Mesenchymal stem cell (in vitro differentiated cells and primary cell): ENCODE data around the gene AHRR.

Experiments
- DNase-seq: peaks from one replicate; pipeline ENCODE4 v3.0.0-alpha.2; 2013
- H2AFZ ChIP-seq: one replicate; pipeline ENCODE4 v1.6.1; 2013; ENCODE audit warnings: low read depth, mild to moderate bottlenecking, control low read depth, inconsistent platforms, low read length, moderate library complexity
- H2AK5ac ChIP-seq: 2 replicates; pipeline ENCODE4 v1.6.1; 2013; ENCODE audit warnings: low read length, moderate library complexity, mild to moderate bottlenecking, inconsistent platforms; ENCODE audit not compliant: severe bottlenecking
- H2BK120ac ChIP-seq: one replicate; pipeline ENCODE4 v1.6.1; 2013; ENCODE audit warnings: low read depth, mild to moderate bottlenecking, inconsistent platforms, low read length, moderate library complexity
- H2BK12ac ChIP-seq, 2 experiments: one replicate each; pipeline ENCODE4 v1.6.1; 2013; ENCODE audit warnings: inconsistent platforms in 2 of 2, low read length in 2 of 2, mild to moderate bottlenecking in 2 of 2, moderate library complexity in 2 of 2, control low read depth in 1 of 2
- H2BK15ac ChIP-seq: one replicate; pipeline ENCODE4 v1.6.1; 2013; ENCODE audit warnings: mild to moderate bottlenecking, low read depth, inconsistent platforms; ENCODE audit not compliant: poor library complexity, severe bottlenecking
- H2BK5ac ChIP-seq: 2 replicates; pipeline ENCODE4 v1.6.1; 2013; ENCODE audit warnings: low read depth, mild to moderate bottlenecking, low read length, control low read depth, inconsistent platforms; ENCODE audit not compliant: poor library complexity, severe bottlenecking
- H3K14ac ChIP-seq, 2 experiments: one replicate each; pipeline ENCODE4 v1.6.1; 2013; ENCODE audit warnings: inconsistent platforms in 2 of 2, low read length in 2 of 2, control low read depth in 1 of 2, mild to moderate bottlenecking in 1 of 2, moderate library complexity in 1 of 2
- H3K18ac ChIP-seq, 2 experiments: one replicate each; pipeline ENCODE4 v1.6.1; 2013; ENCODE audit warnings: inconsistent platforms in 2 of 2, low read length in 2 of 2, control low read depth in 1 of 2, low read depth in 1 of 2, mild to moderate bottlenecking in 1 of 2
- H3K23ac ChIP-seq, 2 experiments: one replicate each; pipeline ENCODE4 v1.6.1; 2013; ENCODE audit warnings: inconsistent platforms in 2 of 2, low read length in 2 of 2, mild to moderate bottlenecking in 2 of 2, moderate library complexity in 2 of 2, control low read depth in 1 of 2
- H3K27ac ChIP-seq: 2 replicates; pipeline ENCODE4 v1.5.1; 2013; ENCODE audit warnings: mild to moderate bottlenecking, moderate library complexity, low read length, control low read depth, inconsistent platforms; ENCODE audit not compliant: poor library complexity, severe bottlenecking
- H3K27me3 ChIP-seq, 2 experiments: 2 replicates each; pipeline versions ENCODE4 v1.6.1 to v1.7.0; 2013; ENCODE audit warnings: low read length in 2 of 2, mild to moderate bottlenecking in 2 of 2, moderate library complexity in 2 of 2, control low read depth in 1 of 2, inconsistent platforms in 1 of 2; ENCODE audit not compliant: control insufficient read depth in 1 of 2, insufficient read depth in 1 of 2
- H3K36me3 ChIP-seq, 2 experiments: 2 replicates each; pipeline versions ENCODE4 v1.6.1 to v1.7.0; 2013; ENCODE audit warnings: low read length in 2 of 2, control low read depth in 1 of 2, inconsistent platforms in 1 of 2, low read depth in 1 of 2, mild to moderate bottlenecking in 1 of 2; ENCODE audit not compliant: insufficient read depth in 2 of 2, control insufficient read depth in 1 of 2
- H3K4ac ChIP-seq, 2 experiments: one replicate each; pipeline ENCODE4 v1.6.1; 2013; ENCODE audit warnings: inconsistent platforms in 2 of 2, low read length in 2 of 2, mild to moderate bottlenecking in 2 of 2, moderate library complexity in 2 of 2, control low read depth in 1 of 2, low read depth in 1 of 2
- H3K4me1 ChIP-seq: 2 replicates; pipeline ENCODE4 v1.6.1; 2013; ENCODE audit warnings: low read depth, low read length, control low read depth; ENCODE audit not compliant: control insufficient read depth, insufficient read depth
- H3K4me2 ChIP-seq: 2 replicates; pipeline ENCODE4 v1.6.1; 2013; ENCODE audit warnings: low read length, mild to moderate bottlenecking, inconsistent platforms; ENCODE audit not compliant: poor library complexity, severe bottlenecking
- H3K4me3 ChIP-seq, 2 experiments: 2 replicates each; pipeline versions ENCODE4 v1.5.1 to v1.7.0; 2013; ENCODE audit warnings: low read length in 2 of 2, mild to moderate bottlenecking in 2 of 2, control low read depth in 1 of 2, low read depth in 1 of 2; ENCODE audit not compliant: insufficient read depth in 1 of 2
- H3K79me1 ChIP-seq: replicated peaks from 2 replicates; pipeline ENCODE4 v1.6.1; 2013; ENCODE audit warnings: mild to moderate bottlenecking, control low read depth, low read length, inconsistent platforms; ENCODE audit not compliant: poor library complexity, severe bottlenecking
- H3K9ac ChIP-seq: 2 replicates; pipeline ENCODE4 v1.7.0; 2013; ENCODE audit warnings: mild to moderate bottlenecking, low read length, moderate library complexity
- H3K9me3 ChIP-seq: 2 replicates; pipeline ENCODE4 v1.7.0; 2013; ENCODE audit warnings: mild to moderate bottlenecking, low read length; ENCODE audit not compliant: control insufficient read depth
- H4K8ac ChIP-seq: one replicate; pipeline ENCODE4 v1.6.1; 2013; ENCODE audit warnings: inconsistent platforms, mild to moderate bottlenecking, low read length, moderate library complexity
- H4K91ac ChIP-seq: one replicate; pipeline ENCODE4 v1.6.1; 2013; ENCODE audit warnings: mild to moderate bottlenecking, low read length, inconsistent platforms
- WGBS: methylation state at CpG from one replicate; pipeline ENCODE4 v1.1.7; 2013; ENCODE audit warnings: mixed read lengths; 5-methylcytosine and 5-hydroxymethylcytosine counted together

Gene AHRR

GRCh38 chr5:428219-428618 lies 106.7 kb downstream of the AHRR start:
- no peak overlapping the region for H2BK15ac ChIP-seq
- no peak overlapping the region for H3K14ac ChIP-seq
- 89% methylated on average over 9 of the region's 11 CpGs for WGBS
- peaks cover 3 to 49% of the 10 kb centered on the region in 2 experiments for H3K36me3 ChIP-seq
- H3K4me2 ChIP-seq: no peak overlapping the region
- H2AK5ac ChIP-seq: no peak overlapping the region
- no peak overlapping the region for H3K18ac ChIP-seq
- H3K9me3 ChIP-seq: no peaks in the 10 kb centered on the region
- no peaks in the 10 kb centered on the region for H3K27me3 ChIP-seq
- H2BK12ac ChIP-seq: peak overlapping the region in 1 of 2 experiments; percentile 6
- H3K23ac ChIP-seq: no peak overlapping the region
- H3K9ac ChIP-seq: no peak overlapping the region
- no peak overlapping the region for H2BK5ac ChIP-seq
- H3K4ac ChIP-seq: no peak overlapping the region
- no peak overlapping the region for H4K8ac ChIP-seq
- no peak overlapping the region for H2AFZ ChIP-seq
- peaks cover 41% of the 10 kb centered on the region for H3K4me1 ChIP-seq
- H3K4me3 ChIP-seq: no peak overlapping the region
- no peaks in the 10 kb centered on the region for H3K79me1 ChIP-seq
- H4K91ac ChIP-seq: no peak overlapping the region
- no peak for DNase-seq
- no peak overlapping the region for H3K27ac ChIP-seq
- H2BK120ac ChIP-seq: no peak overlapping the region

DNA sequence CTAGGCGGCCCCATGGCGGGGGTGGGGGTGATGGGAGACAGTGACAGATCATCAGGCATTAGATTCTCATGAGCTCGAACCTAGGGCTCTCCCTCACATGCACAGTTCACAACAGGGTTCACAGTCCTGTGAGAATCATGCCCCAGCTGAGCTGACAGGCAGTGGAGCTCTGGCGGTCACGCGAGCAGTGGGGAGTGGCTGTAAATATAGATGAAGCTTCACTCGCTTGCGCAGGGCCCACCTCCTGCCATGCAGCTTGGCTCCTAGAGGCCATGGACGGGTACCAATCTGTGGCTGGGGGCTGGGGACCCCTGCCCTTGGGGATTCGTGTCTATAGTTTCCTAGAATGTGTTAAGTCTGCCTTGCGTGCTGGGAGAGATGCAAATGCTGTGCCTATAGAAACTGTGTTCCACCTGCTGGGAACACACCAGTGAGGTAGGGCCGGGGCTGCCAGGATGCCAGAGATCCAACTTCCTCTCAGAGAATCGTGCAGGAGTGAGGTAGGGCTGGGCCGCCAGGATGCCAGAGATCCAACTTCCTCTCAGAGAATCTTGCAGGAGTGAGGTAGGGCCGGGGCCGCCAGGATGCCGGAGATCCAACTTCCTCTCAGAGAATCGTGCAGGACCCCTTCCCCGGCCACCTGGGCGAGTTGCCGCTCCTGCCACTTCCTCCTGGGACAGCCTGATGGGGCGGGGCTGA lies 107.4 kb downstream of the AHRR start:
- H3K9ac ChIP-seq: no peak overlapping the region
- no peak overlapping the region for H3K23ac ChIP-seq
- no peak overlapping the region for H4K91ac ChIP-seq
- H2AK5ac ChIP-seq: no peak overlapping the region
- H2BK5ac ChIP-seq: no peak overlapping the region
- H3K4me2 ChIP-seq: no peak overlapping the region
- H3K4ac ChIP-seq: no peak overlapping the region
- H3K27me3 ChIP-seq: no peaks in the 10 kb centered on the region
- H3K36me3 ChIP-seq: peaks cover 3 to 45% of the 10 kb centered on the region in 2 experiments
- H3K4me1 ChIP-seq: peaks cover 42% of the 10 kb centered on the region
- H2AFZ ChIP-seq: no peak overlapping the region
- no peaks in the 10 kb centered on the region for H3K79me1 ChIP-seq
- no peak overlapping the region for H4K8ac ChIP-seq
- H3K18ac ChIP-seq: peak overlapping the region in 1 of 2 experiments; percentile 61
- no peak overlapping the region for H3K27ac ChIP-seq
- no peak overlapping the region for H2BK120ac ChIP-seq
- WGBS: 88% methylated on average over 21 of the region's 22 CpGs
- H3K4me3 ChIP-seq: no peak overlapping the region
- no peak overlapping the region for H3K14ac ChIP-seq
- H2BK15ac ChIP-seq: no peak overlapping the region
- DNase-seq: no peak
- no peak overlapping the region for H2BK12ac ChIP-seq
- H3K9me3 ChIP-seq: no peaks in the 10 kb centered on the region

- H3K14ac ChIP-seq: no peak overlapping the region
- 81% methylated on average over 35 of the region's 35 CpGs for WGBS
- peak overlapping the region; percentile 10 for H3K27ac ChIP-seq
- H3K79me1 ChIP-seq: no peaks in the 10 kb centered on the region
- no peak overlapping the region for H3K4ac ChIP-seq
- H2BK5ac ChIP-seq: no peak overlapping the region
- H3K9me3 ChIP-seq: no peaks in the 10 kb centered on the region
- H2AK5ac ChIP-seq: no peak overlapping the region
- H4K91ac ChIP-seq: no peak overlapping the region
- peak overlapping the region; percentile 24 for H3K4me2 ChIP-seq
- H3K18ac ChIP-seq: peak overlapping the region in 1 of 2 experiments; percentile 61
- H3K4me3 ChIP-seq: peak overlapping the region in 1 of 2 experiments; percentile 35
- H2BK12ac ChIP-seq: peak overlapping the region in 1 of 2 experiments; percentile 22
- H3K23ac ChIP-seq: no peak overlapping the region
- H2BK15ac ChIP-seq: no peak overlapping the region
- H3K27me3 ChIP-seq: no peaks in the 10 kb centered on the region
- peak overlapping the region; percentile 33 for H3K9ac ChIP-seq
- H4K8ac ChIP-seq: no peak overlapping the region
- H3K4me1 ChIP-seq: peaks cover 40% of the 10 kb centered on the region
- peaks cover 6 to 52% of the 10 kb centered on the region in 2 experiments for H3K36me3 ChIP-seq
- DNase-seq: no peak
- H2AFZ ChIP-seq: no peak overlapping the region
- H2BK120ac ChIP-seq: no peak overlapping the region
These were observed 108.1 kb downstream of the AHRR start for GRCh38 chr5:429453-430188.

GRCh38 chr5:430214-430925 lies 108.9 kb downstream of the AHRR start:
- H4K8ac ChIP-seq: peak overlapping the region; percentile 35
- WGBS: 89% methylated on average over 25 of the region's 25 CpGs

More at GRCh38 chr5:430214-430925, 108.9 kb downstream of the AHRR start:
- H2BK12ac ChIP-seq: peak overlapping the region; percentile 7 to 25
- H3K9me3 ChIP-seq: no peaks in the 10 kb centered on the region
- no peak overlapping the region for H2BK5ac ChIP-seq
- no peak overlapping the region for H3K14ac ChIP-seq
- peaks cover 6 to 54% of the 10 kb centered on the region in 2 experiments for H3K36me3 ChIP-seq
- H3K4me3 ChIP-seq: peak overlapping the region in 1 of 2 experiments; percentile 35
- no peak overlapping the region for H3K4me2 ChIP-seq
- no peak overlapping the region for H3K23ac ChIP-seq
- H2AK5ac ChIP-seq: no peak overlapping the region
- H3K9ac ChIP-seq: peak overlapping the region; percentile 33
- DNase-seq: no peak
- no peak overlapping the region for H2BK120ac ChIP-seq
- no peak overlapping the region for H3K27ac ChIP-seq
- no peak overlapping the region for H2BK15ac ChIP-seq
- peaks cover 35% of the 10 kb centered on the region for H3K4me1 ChIP-seq
- H2AFZ ChIP-seq: no peak overlapping the region
- H3K79me1 ChIP-seq: no peaks in the 10 kb centered on the region
- H3K27me3 ChIP-seq: no peaks in the 10 kb centered on the region
- H3K18ac ChIP-seq: peak overlapping the region in 1 of 2 experiments; percentile 31
- peak overlapping the region in 1 of 2 experiments; percentile 12 for H3K4ac ChIP-seq
- H4K91ac ChIP-seq: peak overlapping the region; percentile 14
